H9 (cell line): ENCODE data around the gene HDX. TPM values are rescaled to one million over a fixed set of nuclear protein-coding genes. Genes with fewer than 3 reads are reported as not detected.

Experiments used
- DNase-seq: peaks from one replicate; pipeline ENCODE4 v3.0.0-alpha.2; 2017
- H2AFZ ChIP-seq: one replicate; pipeline ENCODE4 v1.6.1; 2013; ENCODE audit warnings: mild to moderate bottlenecking, low read length, control low read depth, moderate library complexity
- H2AK5ac ChIP-seq: 2 replicates; pipeline ENCODE4 v1.6.1; 2013; ENCODE audit warnings: low read length, control low read depth, mixed read lengths; ENCODE audit not compliant: insufficient read length
- H2BK120ac ChIP-seq: one replicate; pipeline ENCODE4 v1.6.1; 2013; ENCODE audit warnings: low read depth, mild to moderate bottlenecking, low read length, control low read depth, inconsistent platforms; ENCODE audit not compliant: poor library complexity, severe bottlenecking
- H2BK12ac ChIP-seq: 2 replicates; pipeline ENCODE4 v1.6.1; 2013; ENCODE audit warnings: low read length, control low read depth, mixed read lengths, low read depth; ENCODE audit not compliant: insufficient read length
- H2BK15ac ChIP-seq: 2 replicates; pipeline ENCODE4 v1.6.1; 2013; ENCODE audit warnings: low read depth, low read length, control low read depth
- H2BK20ac ChIP-seq: one replicate; pipeline ENCODE4 v1.6.1; 2013; ENCODE audit warnings: low read depth, mild to moderate bottlenecking, low read length, control low read depth, inconsistent platforms; ENCODE audit not compliant: poor library complexity, severe bottlenecking
- H2BK5ac ChIP-seq: 2 replicates; pipeline ENCODE4 v1.6.1; 2013; ENCODE audit warnings: low read length, control low read depth, mixed read lengths; ENCODE audit not compliant: insufficient read length
- H3K14ac ChIP-seq: 2 replicates; pipeline ENCODE4 v1.6.1; 2013; ENCODE audit warnings: low read length, control low read depth; ENCODE audit not compliant: insufficient read depth
- H3K18ac ChIP-seq: 2 replicates; pipeline ENCODE4 v1.6.1; 2013; ENCODE audit warnings: low read depth, mild to moderate bottlenecking, mixed read lengths, low read length, control low read depth; ENCODE audit not compliant: insufficient read length
- H3K23ac ChIP-seq: 2 replicates; pipeline ENCODE4 v1.6.1; 2013; ENCODE audit warnings: low read length, control low read depth, mixed read lengths, low read depth; ENCODE audit not compliant: insufficient read length
- H3K23me2 ChIP-seq: 2 replicates; pipeline ENCODE4 v1.6.1; 2013; ENCODE audit warnings: low read depth, mild to moderate bottlenecking, mixed read lengths, low read length, control low read depth; ENCODE audit not compliant: insufficient read length, poor library complexity, severe bottlenecking
- H3K27ac ChIP-seq: 2 replicates; pipeline ENCODE4 v1.5.1; 2013; ENCODE audit warnings: low read length, control low read depth, mixed read lengths, low read depth; ENCODE audit not compliant: insufficient read length
- H3K27me3 ChIP-seq: 2 replicates; pipeline ENCODE4 v1.6.1; 2013; ENCODE audit warnings: low read length, control low read depth, inconsistent platforms; ENCODE audit not compliant: insufficient read depth
- H3K4ac ChIP-seq: 2 replicates; pipeline ENCODE4 v1.6.1; 2013; ENCODE audit warnings: low read depth, mild to moderate bottlenecking, control low read depth, inconsistent platforms, low read length, moderate library complexity
- H3K4me1 ChIP-seq: 2 replicates; pipeline ENCODE4 v1.6.1; 2013; ENCODE audit warnings: low read length, control low read depth, inconsistent platforms; ENCODE audit not compliant: insufficient read depth
- H3K4me2 ChIP-seq: 2 replicates; pipeline ENCODE4 v1.6.1; 2013; ENCODE audit warnings: low read length, control low read depth, mixed read lengths; ENCODE audit not compliant: insufficient read length, insufficient read depth
- H3K56ac ChIP-seq: 2 replicates; pipeline ENCODE4 v1.6.1; 2013; ENCODE audit warnings: low read depth, mild to moderate bottlenecking, mixed read lengths, low read length, control low read depth; ENCODE audit not compliant: insufficient read length
- H3K79me1 ChIP-seq: 2 replicates; pipeline ENCODE4 v1.6.1; 2013; ENCODE audit warnings: low read depth, mild to moderate bottlenecking, moderate library complexity, low read length, control low read depth, inconsistent platforms; ENCODE audit not compliant: insufficient read depth, poor library complexity, severe bottlenecking
- H3K79me2 ChIP-seq: 2 replicates; pipeline ENCODE4 v1.6.1; 2013; ENCODE audit warnings: low read length, control low read depth, inconsistent platforms; ENCODE audit not compliant: insufficient read depth
- H3K9ac ChIP-seq: 2 replicates; pipeline ENCODE4 v1.6.1; 2013; ENCODE audit warnings: low read length, control low read depth, mixed read lengths; ENCODE audit not compliant: insufficient read length; ENCODE audit errors: extremely low read depth
- H3K9me3 ChIP-seq: one replicate; pipeline ENCODE4 v1.6.1; 2013; ENCODE audit warnings: low read depth, low read length, inconsistent platforms; ENCODE audit not compliant: control insufficient read depth
- H3T11ph ChIP-seq: one replicate; pipeline ENCODE4 v1.6.1; 2013; ENCODE audit warnings: mild to moderate bottlenecking, low read length, control low read depth, inconsistent platforms
- H4K20me1 ChIP-seq: one replicate; pipeline ENCODE4 v1.6.1; 2013; ENCODE audit not compliant: control insufficient read depth, insufficient read length, insufficient read depth
- H4K5ac ChIP-seq: 2 replicates; pipeline ENCODE4 v1.6.1; 2013; ENCODE audit warnings: low read depth, mild to moderate bottlenecking, mixed read lengths, low read length, control low read depth; ENCODE audit not compliant: insufficient read length
- H4K8ac ChIP-seq: replicated peaks from 2 replicates; pipeline ENCODE4 v1.6.1; 2013; ENCODE audit warnings: low read length, control low read depth, mixed read lengths, low read depth; ENCODE audit not compliant: insufficient read length
- H4K91ac ChIP-seq: 2 replicates; pipeline ENCODE4 v1.6.1; 2013; ENCODE audit warnings: low read depth, mild to moderate bottlenecking, moderate library complexity, mixed read lengths, low read length, control low read depth; ENCODE audit not compliant: insufficient read length
- H3K27ac Mint-ChIP-seq, 3 experiments: 2 replicates in 2 of 3; 3 replicates in 1 of 3; pipeline ENCODE4 v1.8.0; 2020 to 2021; ENCODE audit warnings: mixed read lengths in 3 of 3, mild to moderate bottlenecking in 1 of 3, moderate library complexity in 1 of 3
- H3K27me3 Mint-ChIP-seq: 2 replicates; pipeline ENCODE4 v1.8.0; 2021; ENCODE audit warnings: low read depth, mild to moderate bottlenecking, moderate library complexity, mixed read lengths
- H3K36me3 Mint-ChIP-seq, 3 experiments: 2 replicates in 2 of 3; 3 replicates in 1 of 3; pipeline ENCODE4 v1.8.0; 2020 to 2021; ENCODE audit warnings: low read depth in 3 of 3, mixed read lengths in 3 of 3; ENCODE audit not compliant: insufficient read depth in 1 of 3
- H3K4me1 Mint-ChIP-seq, 2 experiments: 2 replicates each; pipeline ENCODE4 v1.8.0; 2020; ENCODE audit warnings: mixed read lengths in 2 of 2
- H3K4me3 Mint-ChIP-seq, 2 experiments: 2 replicates in 1 of 2; 3 replicates in 1 of 2; pipeline ENCODE4 v1.8.0; 2020 to 2021; ENCODE audit warnings: mild to moderate bottlenecking in 2 of 2, mixed read lengths in 2 of 2, moderate library complexity in 1 of 2
- H3K9me3 Mint-ChIP-seq, 2 experiments: 2 replicates in 1 of 2; 3 replicates in 1 of 2; pipeline ENCODE4 v1.8.0; 2020; ENCODE audit warnings: mild to moderate bottlenecking in 2 of 2, mixed read lengths in 2 of 2, moderate library complexity in 1 of 2
- CTCF ChIP-seq: fragments of 200-600 bp; sonication (generic); conservative IDR thresholded peaks from 3 replicates; pipeline ENCODE4 v1.8.0; 2021; ENCODE audit warnings: antibody characterized with exemption, mild to moderate bottlenecking
- WGBS: extraction: QIAGEN DNeasy Blood & Tissue Kit; methylation state at CpG from one replicate; pipeline ENCODE4 v1.1.7; 2013; ENCODE audit warnings: missing lambda C conversion rate, low lambda C conversion rate, mixed read lengths; ENCODE audit not compliant: insufficient read length; ENCODE audit errors: extremely low coverage; 5-methylcytosine and 5-hydroxymethylcytosine counted together
- total RNA-seq: library from RNA; stranded (reverse); gene quantifications from 2 replicates; pipeline ENCODE4 v1.2.1, GENCODE V29; 2021

HDX gene
- total RNA-seq, 1 experiment from 2014 or later: 5.0 TPM

- Histone ChIP-seq H3K23me2 (no peaks in the 10 kb centered on the region), H3K4me2 (no peak overlapping the region), H2BK5ac (no peak overlapping the region), H3K18ac (no peak overlapping the region), H2BK12ac (no peak overlapping the region), H2BK20ac (no peak overlapping the region), H3K14ac (no peak overlapping the region), H4K20me1 (no peaks in the 10 kb centered on the region), H3K27ac (no peak overlapping the region), H3K27me3 (no peaks in the 10 kb centered on the region), H3K79me1 (no peaks in the 10 kb centered on the region), H2BK120ac (no peak overlapping the region), H3K56ac (no peak overlapping the region), H2BK15ac (no peak overlapping the region), H2AFZ (no peak overlapping the region), H3K4me1 (no peaks in the 10 kb centered on the region), H3T11ph (no peak overlapping the region), H3K9me3 (peaks cover 27% of the 10 kb centered on the region), H2AK5ac (no peak overlapping the region), H3K4ac (no peak overlapping the region), H3K79me2 (no peaks in the 10 kb centered on the region), H4K5ac (no peak overlapping the region), H4K91ac (no peak overlapping the region), H3K9ac (no peak overlapping the region), H3K23ac (no peak overlapping the region), H4K8ac (no peak overlapping the region)
- Mint-ChIP-seq H3K27ac (no peak overlapping the region), H3K27me3 (no peaks in the 10 kb centered on the region), H3K4me1 (no peaks in the 10 kb centered on the region), H3K9me3 (peaks cover 49 to 59% of the 10 kb centered on the region in 2 experiments), H3K36me3 (peaks cover 24 to 30% (median 30%) of the 10 kb centered on the region in 3 experiments), H3K4me3 (no peak overlapping the region)
- no CpG with 5 or more reads among the region's 2 CpGs for WGBS
- no peak for TF ChIP-seq CTCF
- no peak for DNase-seq
Observed at GRCh38 chrX:84479086-84479485, 23.2 kb downstream of the HDX start.
